HCT116 (cell line): ENCODE data around the gene NEK5. TPM values are rescaled to one million over a fixed set of nuclear protein-coding genes. Genes with fewer than 3 reads are reported as not detected.

Experiments used
- ATAC-seq: fragments of 200-7000 bp; cut with Tn5 transposase; 2 replicates; pipeline ENCODE4 v1.9.1; 2020; ENCODE audit warnings: mild to moderate bottlenecking, moderate library complexity
- BruUV-seq: library from RNA; stranded (reverse); fragments of 400-500 nt; replicated peaks from 2 replicates; lab custom pipeline; 2021; lab: Mats Ljungman, UMichigan
- CTCF ChIA-PET: fragments of 300-600 bp; sonication (Branson Sonifier 250); formaldehyde crosslinking; loops from one replicate; lab custom pipeline; 2021; ENCODE audit warnings: antibody characterized with exemption; lab: Charles Lee
- POLR2A ChIA-PET: fragments of 300-600, 350-600 bp; sonication (Branson Sonifier 250); formaldehyde crosslinking; loops from one replicate; lab custom pipeline; 2021; ENCODE audit warnings: antibody characterized with exemption; lab: Charles Lee
- RAD21 ChIA-PET, 2 experiments: fragments of 300-600 bp; sonication (Branson Sonifier 250); formaldehyde crosslinking; loops; one replicate each; lab custom pipeline; 2023; ENCODE audit warnings: low total read pairs in 2 of 2; ENCODE audit not compliant: uncharacterized antibody in 2 of 2, unreplicated experiment in 2 of 2, low non-redundant PET in 1 of 2; lab: Charles Lee
- DNase-seq: peaks from one replicate; pipeline ENCODE4 v3.0.0-alpha.2; 2010; ENCODE audit warnings: low read depth, low spot score
- H2AFZ ChIP-seq: fragments of 200-600 bp; shearing (Covaris generic), sonication (generic); 2 replicates; pipeline ENCODE4 v1.6.1; 2017; ENCODE audit warnings: low read depth, mixed run types, mixed read lengths, antibody characterized with exemption, low read length; ENCODE audit not compliant: poor library complexity, severe bottlenecking
- H3K27ac ChIP-seq: 2 replicates; pipeline ENCODE4 v1.5.1; 2012; ENCODE audit warnings: low read depth, low read length
- H3K27me3 ChIP-seq: fragments of 200-600 bp; sonication (generic); 2 replicates; pipeline ENCODE4 v1.6.1; 2016; ENCODE audit warnings: mixed run types, low read length, mixed read lengths; ENCODE audit not compliant: insufficient read depth
- H3K36me3 ChIP-seq, 2 experiments: fragments of 200-500 bp in 1 of 2; fragments of 200-600 bp in 1 of 2; sonication (Bioruptor generic) in 1 of 2; sonication (generic) in 1 of 2; 2 replicates each; pipeline versions ENCODE4 v1.5.1 to v1.6.1; 2014 to 2016; ENCODE audit warnings: low read length in 2 of 2, inconsistent platforms in 1 of 2, mixed read lengths in 1 of 2, mixed run types in 1 of 2; ENCODE audit not compliant: insufficient read depth in 2 of 2, control insufficient read depth in 1 of 2
- H3K4me1 ChIP-seq, 2 experiments: fragments of 200-600 bp in 1 of 2; sonication (generic) in 1 of 2; 2 replicates each; pipeline versions ENCODE4 v1.5.1 to v1.6.1; 2012 to 2017; ENCODE audit warnings: low read length in 2 of 2, inconsistent platforms in 1 of 2, mild to moderate bottlenecking in 1 of 2, mixed read lengths in 1 of 2, mixed run types in 1 of 2, moderate library complexity in 1 of 2; ENCODE audit not compliant: insufficient read depth in 2 of 2, control insufficient read depth in 1 of 2
- H3K4me2 ChIP-seq: fragments of 200-600 bp; sonication (generic); 2 replicates; pipeline ENCODE4 v1.6.1; 2017; ENCODE audit warnings: mixed run types, low read length, mixed read lengths
- H3K4me3 ChIP-seq, 2 experiments: fragments of 200-600 bp in 1 of 2; sonication (generic) in 1 of 2; replicated peaks in 1 of 2; 2 replicates each; pipeline ENCODE4 v1.5.1; 2011 to 2016; ENCODE audit warnings: low read length in 2 of 2, control low read depth in 1 of 2, low read depth in 1 of 2, mild to moderate bottlenecking in 1 of 2, mixed read lengths in 1 of 2, mixed run types in 1 of 2
- H3K79me2 ChIP-seq: fragments of 200-600 bp; sonication (generic); 2 replicates; pipeline ENCODE4 v1.6.1; 2017; ENCODE audit warnings: mild to moderate bottlenecking, mixed run types, low read length, moderate library complexity, mixed read lengths; ENCODE audit not compliant: insufficient read depth
- H3K9ac ChIP-seq: fragments of 200-600 bp; sonication (generic); 2 replicates; pipeline ENCODE4 v1.6.1; 2016; ENCODE audit warnings: low read length, mixed read lengths
- H3K9me2 ChIP-seq: fragments of 200-600 bp; sonication (generic), shearing (Covaris generic); 2 replicates; pipeline ENCODE4 v1.6.1; 2017; ENCODE audit warnings: mixed run types, mild to moderate bottlenecking, moderate library complexity; ENCODE audit not compliant: insufficient read depth
- H3K9me3 ChIP-seq, 2 experiments: fragments of 200-500 bp in 1 of 2; fragments of 200-600 bp in 1 of 2; sonication (Bioruptor generic) in 1 of 2; sonication (generic) in 1 of 2; 2 replicates each; pipeline ENCODE4 v1.6.1; 2014 to 2017; ENCODE audit warnings: low read length in 2 of 2, mixed read lengths in 2 of 2, inconsistent platforms in 1 of 2, low read depth in 1 of 2, mild to moderate bottlenecking in 1 of 2, mixed run types in 1 of 2, moderate library complexity in 1 of 2; ENCODE audit not compliant: control insufficient read depth in 1 of 2, insufficient read depth in 1 of 2
- H4K20me1 ChIP-seq: fragments of 200-600 bp; sonication (generic), shearing (Covaris generic); 2 replicates; pipeline ENCODE4 v1.6.1; 2017; ENCODE audit warnings: mixed run types, mild to moderate bottlenecking, moderate library complexity; ENCODE audit not compliant: insufficient read depth
- CBX3 ChIP-seq: IDR thresholded peaks from 2 replicates; pipeline ENCODE4 v1.6.1; 2012; ENCODE audit warnings: low read depth
- CEBPB ChIP-seq: IDR thresholded peaks from 2 replicates; pipeline ENCODE4 v1.6.1; 2012; ENCODE audit warnings: low read depth
- CTCF ChIP-seq, 3 experiments: fragments of 200-600 bp in 1 of 3; sonication (generic) in 1 of 3; IDR thresholded peaks in 2 of 3; conservative IDR thresholded peaks in 1 of 3; 2 replicates each; pipeline ENCODE4 v1.5.1; 2012 to 2017; ENCODE audit warnings: low read depth in 2 of 3, low read length in 2 of 3, antibody characterized with exemption in 1 of 3, borderline replicate concordance in 1 of 3, control low read depth in 1 of 3, mild to moderate bottlenecking in 1 of 3, mixed read lengths in 1 of 3, mixed run types in 1 of 3, moderate library complexity in 1 of 3; ENCODE audit not compliant: insufficient read depth in 1 of 3
- POLR2A ChIP-seq: IDR thresholded peaks from 2 replicates; pipeline ENCODE4 v1.7.0; 2011; ENCODE audit warnings: borderline replicate concordance; ENCODE audit not compliant: insufficient read depth, insufficient read length; ENCODE audit errors: extremely low read depth
- SIN3A ChIP-seq: IDR thresholded peaks from 2 replicates; pipeline ENCODE4 v1.6.1; 2012; ENCODE audit warnings: low read depth
- SRF ChIP-seq: IDR thresholded peaks from 2 replicates; pipeline ENCODE4 v1.6.1; 2012; ENCODE audit warnings: low read depth
- TCF7L2 ChIP-seq: IDR thresholded peaks from 2 replicates; pipeline ENCODE4 v1.7.0; 2011; ENCODE audit warnings: borderline replicate concordance, inconsistent platforms; ENCODE audit not compliant: insufficient read depth, insufficient read length; ENCODE audit errors: extremely low read depth
- YY1 ChIP-seq: IDR thresholded peaks from 2 replicates; pipeline ENCODE4 v1.6.1; 2011; ENCODE audit warnings: low read length, low read depth, moderate library complexity, mild to moderate bottlenecking; ENCODE audit not compliant: insufficient replicate concordance; ENCODE audit errors: extremely low read depth
- ZBTB33 ChIP-seq: IDR thresholded peaks from 2 replicates; pipeline ENCODE4 v1.6.1; 2011; ENCODE audit warnings: mild to moderate bottlenecking, low read length, moderate library complexity; ENCODE audit not compliant: insufficient replicate concordance; ENCODE audit errors: extremely low read depth
- ZFX ChIP-seq: fragments of 450-650 bp; IDR thresholded peaks from 2 replicates; pipeline ENCODE4 v1.6.1; 2017
- ZNF274 ChIP-seq: fragments of 200-500 bp; sonication (Bioruptor generic); IDR thresholded peaks from 2 replicates; pipeline ENCODE4 v1.6.1; 2014; ENCODE audit warnings: mild to moderate bottlenecking, low read depth, low read length, inconsistent platforms
- intact Hi-C: fragments of 100-400 bp; cut with micrococcal nuclease; formaldehyde crosslinking; loops from 2 replicates; pipeline ENCODE4 v1.10.0; 2022
- total RNA-seq: library from RNA; stranded (reverse); gene quantifications from one replicate; pipeline ENCODE4 v1.2.1, GENCODE V29; 2021; ENCODE audit not compliant: unreplicated experiment

The NEK5 gene
- total RNA-seq, 1 experiment from 2014 or later: 1.5 TPM

GRCh38 chr13:52026246-52026626 is 102.6 kb downstream of the NEK5 start (continued):
- TF ChIP-seq ZNF274 (no peak), ZBTB33 (no peak), POLR2A (no peak), CEBPB (no peak), SRF (no peak)

- Histone ChIP-seq H3K4me3 (no peak overlapping the region), H3K4me1 (no peaks in the 10 kb centered on the region), H3K27ac (no peak overlapping the region), H3K9me2 (no peaks in the 10 kb centered on the region), H3K9ac (no peak overlapping the region), H3K4me2 (no peak overlapping the region), H3K36me3 (peaks cover 15% of the 10 kb centered on the region in 2 experiments; a peak in 3 of 4 replicates), H2AFZ (no peak overlapping the region), H3K27me3 (no peaks in the 10 kb centered on the region), H3K9me3 (no peaks in the 10 kb centered on the region), H3K79me2 (peaks cover 7% of the 10 kb centered on the region; the same call in 1 of the 2 replicates), H4K20me1 (no peaks in the 10 kb centered on the region)
- DNase-seq (no peak), ATAC-seq (0 out of 2 replicates have a peak, but pooled peaks have one; percentile 32)
- intact Hi-C loops: no loop called here
- no TSS peak for BruUV-seq
- ChIA-PET CTCF (no interaction called here), POLR2A (no interaction called here), RAD21 (no interaction called here)
- TF ChIP-seq YY1 (no peak), ZNF274 (no peak), ZFX (no peak), POLR2A (no peak), CBX3 (no peak), SIN3A (no peak), CTCF (IDR thresholded peaks at IDR 0.05 in 2 of 3, conservative IDR thresholded peaks at IDR 0.05 in 1 of 3; ENCODE audit: borderline replicate concordance in 1 of 3, insufficient read depth in 1 of 3, low read depth in 2 of 3, low read length in 2 of 3) (no peak), TCF7L2 (no peak)
Observed at GRCh38 chr13:52025475-52026245, 103.2 kb downstream of the NEK5 start.
